Kidney (tissue), 14 donors: ENCODE results near the gene SLC22A23. TPM values are rescaled to one million over a fixed set of nuclear protein-coding genes. Genes with fewer than 3 reads are reported as not detected.

Source experiments
- DNase-seq, 5 donors: peaks; one replicate each; pipeline ENCODE4 v3.0.0-alpha.2; 2013 to 2020
- FAIRE-seq: peaks from 2 replicates; lab custom pipeline; 2012; peaks lifted over from hg19 to GRCh38; lab: Jason Lieb, UNC
- H3K27ac ChIP-seq, 2 donors: one replicate each; pipeline ENCODE4 v1.7.0; 2013; ENCODE audit warnings: low read depth in 2 of 2, low read length in 2 of 2, inconsistent platforms in 1 of 2
- H3K27me3 ChIP-seq: one replicate; pipeline ENCODE4 v1.7.1; 2013; ENCODE audit warnings: low read length, inconsistent platforms; ENCODE audit not compliant: control insufficient read depth, insufficient read depth
- H3K36me3 ChIP-seq, 3 donors: one replicate each; pipeline versions ENCODE4 v1.7.0 to v1.7.1; 2013; ENCODE audit warnings: low read length in 3 of 3, control low read depth in 1 of 3, inconsistent platforms in 1 of 3; ENCODE audit not compliant: insufficient read depth in 3 of 3, control insufficient read depth in 2 of 3
- H3K4me1 ChIP-seq, 3 donors: one replicate each; pipeline versions ENCODE4 v1.7.0 to v1.7.1; 2013; ENCODE audit warnings: low read length in 3 of 3, inconsistent platforms in 1 of 3, low read depth in 1 of 3; ENCODE audit not compliant: control insufficient read depth in 2 of 3, insufficient read depth in 2 of 3
- H3K4me3 ChIP-seq, 3 donors: one replicate each; pipeline versions ENCODE4 v1.7.0 to v1.8.1; 2013; ENCODE audit warnings: low read length in 3 of 3, control low read depth in 1 of 3, inconsistent platforms in 1 of 3
- H3K9ac ChIP-seq, 3 donors: one replicate each; pipeline versions ENCODE4 v1.7.0 to v1.7.1; 2013; ENCODE audit warnings: low read length in 3 of 3, control low read depth in 1 of 3, inconsistent platforms in 1 of 3
- H3K9me3 ChIP-seq, 3 donors: one replicate each; pipeline versions ENCODE4 v1.7.0 to v1.7.1; 2013; ENCODE audit warnings: low read length in 3 of 3, control low read depth in 1 of 3, inconsistent platforms in 1 of 3; ENCODE audit not compliant: control insufficient read depth in 2 of 3, insufficient read depth in 1 of 3
- CTCF ChIP-seq: IDR thresholded peaks from 3 replicates; pipeline ENCODE4 v1.5.1; 2012; ENCODE audit warnings: mild to moderate bottlenecking, moderate library complexity, borderline replicate concordance; ENCODE audit not compliant: insufficient read depth; ENCODE audit errors: extremely low read depth
- intact Hi-C: fragments of 100-400 bp; cut with DNase I; formaldehyde crosslinking; loops from one replicate; pipeline ENCODE4 v1.11.1; 2022
- polyA plus RNA-seq: library from polyadenylated mRNA; stranded (reverse); fragments of 350-450 nt; fragmentation: Illumina TruSeq; extraction: RNeasy Lipid Tissue Mini Kit (QIAGEN cat#74804); gene quantifications from one replicate; pipeline ENCODE4 v1.2.3, GENCODE V29; 2014; ENCODE audit warnings: low read depth, low replicate concordance; ENCODE audit not compliant: insufficient read depth
- total RNA-seq: library from RNA; stranded (reverse); fragmentation: NEBNext Ultra II Directional; extraction: Animal tissue kit (Norgen Biotek cat#: 25700); gene quantifications from one replicate; pipeline ENCODE4 v1.2.1, GENCODE V29; 2021
- donor health status: control.
- donor health status: control.
- donor health status: control.
- donor health status: control.
- donor health status: control.
- donor health status: DM: yes; HTN: yes; CAD: no.
- donor health status: Normal renal cell carcinoma (clear cell type).

Gene SLC22A23
- total and polyA plus RNA-seq, 2 donors from 2014 or later = 5.3 to 5.7 TPM

- intact Hi-C loops = no loop called here
Observed at GRCh38 chr6:3353939-3354338, 102.9 kb downstream of the SLC22A23 start.

GRCh38 chr6:3353213-3353903 lies 103.5 kb downstream of the SLC22A23 start:
- intact Hi-C loops = no loop called here
- Histone ChIP-seq H3K4me1 (peaks cover 12 to 54% (median 39%) of the 10 kb centered on the region in 3 donors), H3K36me3 (peaks cover 0 to 2% (median 0%) of the 10 kb centered on the region in 3 donors), H3K4me3 (no peak overlapping the region), H3K9ac (peak overlapping the region in 1 of 3 donors; percentile 4), H3K9me3 (no peaks in the 10 kb centered on the region), H3K27ac (peak overlapping the region in 1 of 2 donors; percentile 89), H3K27me3 (no peaks in the 10 kb centered on the region)
- DNase-seq (no peak), FAIRE-seq (no peak)
- no peak for TF ChIP-seq CTCF

More at GRCh38 chr6:3353939-3354338, 102.9 kb downstream of the SLC22A23 start:
- Histone ChIP-seq H3K4me1 (peaks cover 12 to 50% (median 39%) of the 10 kb centered on the region in 3 donors), H3K4me3 (no peak overlapping the region), H3K36me3 (peaks cover 0 to 2% (median 0%) of the 10 kb centered on the region in 3 donors), H3K27ac (peak overlapping the region; percentile 86 to 89), H3K9ac (no peak overlapping the region), H3K27me3 (no peaks in the 10 kb centered on the region), H3K9me3 (no peaks in the 10 kb centered on the region)
- FAIRE-seq (no peak), DNase-seq (no peak)
- TF ChIP-seq CTCF = no peak

- Histone ChIP-seq H3K27me3 (no peaks in the 10 kb centered on the region), H3K27ac (peak overlapping the region in 1 of 2 donors; percentile 89), H3K4me1 (peaks cover 12 to 54% (median 39%) of the 10 kb centered on the region in 3 donors), H3K4me3 (no peak overlapping the region), H3K9me3 (no peaks in the 10 kb centered on the region), H3K36me3 (peaks cover 0 to 2% (median 0%) of the 10 kb centered on the region in 3 donors), H3K9ac (peak overlapping the region in 1 of 3 donors; percentile 4)
- no peak for TF ChIP-seq CTCF
- DNase-seq (peak in 2 of 5 donors; percentile 34 to 45), FAIRE-seq (no peak)
- intact Hi-C loops = no loop called here
Observed at GRCh38 chr6:3352678-3353077, 104.2 kb downstream of the SLC22A23 start.
